ENCODE data around the gene CIDEA.

Gene CIDEA

DNA sequence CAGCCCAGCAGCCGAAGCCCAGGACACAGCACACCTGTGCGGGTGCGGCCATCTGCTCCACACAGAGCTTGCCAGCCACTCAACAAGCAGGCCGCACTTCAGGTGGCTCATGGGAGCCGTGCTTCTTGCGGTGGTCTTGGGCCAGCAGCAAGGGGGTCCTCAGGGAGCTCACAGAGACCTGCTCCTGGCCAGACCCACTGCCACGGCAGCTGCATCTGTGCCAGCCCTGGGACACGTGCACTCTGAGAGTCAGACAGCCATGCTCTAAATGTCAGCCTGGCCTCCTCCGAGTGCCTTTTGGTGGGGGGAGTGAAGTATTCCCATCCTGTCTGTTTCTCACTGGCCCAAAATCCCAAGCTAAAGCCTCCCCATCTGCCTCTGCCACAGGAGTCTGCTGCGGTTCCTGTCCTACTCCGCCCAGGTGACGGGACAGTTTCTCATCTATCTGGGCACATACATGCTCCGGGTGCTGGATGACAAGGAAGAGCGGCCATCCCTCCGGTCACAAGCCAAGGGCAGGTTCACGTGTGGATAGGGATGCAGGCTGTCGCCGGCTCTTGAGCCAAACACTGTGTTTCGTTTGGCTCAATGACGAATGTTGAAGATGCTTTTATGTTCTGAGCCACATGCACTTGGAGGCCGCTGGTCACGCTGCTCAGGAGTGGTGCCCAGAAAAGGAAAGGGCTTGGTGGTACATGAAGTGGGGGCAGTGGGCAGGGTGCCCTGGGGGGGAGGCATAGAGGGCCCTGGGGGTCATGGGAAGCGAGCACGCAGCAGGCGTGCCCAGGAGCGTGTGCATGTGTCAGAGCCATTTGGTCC is 22.8 kb downstream of the CIDEA start:
- TF ChIP-seq, protein P1, sequence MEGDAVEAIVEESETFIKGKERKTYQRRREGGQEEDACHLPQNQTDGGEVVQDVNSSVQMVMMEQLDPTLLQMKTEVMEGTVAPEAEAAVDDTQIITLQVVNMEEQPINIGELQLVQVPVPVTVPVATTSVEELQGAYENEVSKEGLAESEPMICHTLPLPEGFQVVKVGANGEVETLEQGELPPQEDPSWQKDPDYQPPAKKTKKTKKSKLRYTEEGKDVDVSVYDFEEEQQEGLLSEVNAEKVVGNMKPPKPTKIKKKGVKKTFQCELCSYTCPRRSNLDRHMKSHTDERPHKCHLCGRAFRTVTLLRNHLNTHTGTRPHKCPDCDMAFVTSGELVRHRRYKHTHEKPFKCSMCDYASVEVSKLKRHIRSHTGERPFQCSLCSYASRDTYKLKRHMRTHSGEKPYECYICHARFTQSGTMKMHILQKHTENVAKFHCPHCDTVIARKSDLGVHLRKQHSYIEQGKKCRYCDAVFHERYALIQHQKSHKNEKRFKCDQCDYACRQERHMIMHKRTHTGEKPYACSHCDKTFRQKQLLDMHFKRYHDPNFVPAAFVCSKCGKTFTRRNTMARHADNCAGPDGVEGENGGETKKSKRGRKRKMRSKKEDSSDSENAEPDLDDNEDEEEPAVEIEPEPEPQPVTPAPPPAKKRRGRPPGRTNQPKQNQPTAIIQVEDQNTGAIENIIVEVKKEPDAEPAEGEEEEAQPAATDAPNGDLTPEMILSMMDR (IDR thresholded peaks at IDR 0.05): no peak

DNA sequence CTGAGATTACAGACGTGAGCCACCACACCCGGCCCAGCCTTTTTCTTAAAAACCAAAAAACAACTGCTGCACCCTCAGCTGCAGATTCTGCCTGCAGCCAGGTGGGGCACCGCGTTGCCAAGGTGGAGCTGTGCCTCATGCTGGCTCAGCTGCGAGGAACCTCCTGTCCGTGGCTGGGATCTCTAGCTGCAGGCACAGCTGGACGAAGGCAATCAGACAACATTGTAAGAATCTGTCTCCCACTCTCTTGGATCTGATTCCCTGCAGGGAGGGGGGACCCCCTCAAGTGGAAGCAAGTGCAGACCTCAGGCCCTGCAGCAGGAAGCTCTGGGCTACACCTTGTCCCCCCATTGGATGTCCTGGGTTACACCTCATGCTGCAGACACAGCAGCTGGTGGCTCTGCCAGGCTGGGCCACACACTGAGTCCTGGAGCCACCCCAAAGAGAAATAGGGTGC is 24.1 kb downstream of the CIDEA start:
- TF ChIP-seq, protein P1 (IDR thresholded peaks at IDR 0.05): peak; percentile 37

DNA sequence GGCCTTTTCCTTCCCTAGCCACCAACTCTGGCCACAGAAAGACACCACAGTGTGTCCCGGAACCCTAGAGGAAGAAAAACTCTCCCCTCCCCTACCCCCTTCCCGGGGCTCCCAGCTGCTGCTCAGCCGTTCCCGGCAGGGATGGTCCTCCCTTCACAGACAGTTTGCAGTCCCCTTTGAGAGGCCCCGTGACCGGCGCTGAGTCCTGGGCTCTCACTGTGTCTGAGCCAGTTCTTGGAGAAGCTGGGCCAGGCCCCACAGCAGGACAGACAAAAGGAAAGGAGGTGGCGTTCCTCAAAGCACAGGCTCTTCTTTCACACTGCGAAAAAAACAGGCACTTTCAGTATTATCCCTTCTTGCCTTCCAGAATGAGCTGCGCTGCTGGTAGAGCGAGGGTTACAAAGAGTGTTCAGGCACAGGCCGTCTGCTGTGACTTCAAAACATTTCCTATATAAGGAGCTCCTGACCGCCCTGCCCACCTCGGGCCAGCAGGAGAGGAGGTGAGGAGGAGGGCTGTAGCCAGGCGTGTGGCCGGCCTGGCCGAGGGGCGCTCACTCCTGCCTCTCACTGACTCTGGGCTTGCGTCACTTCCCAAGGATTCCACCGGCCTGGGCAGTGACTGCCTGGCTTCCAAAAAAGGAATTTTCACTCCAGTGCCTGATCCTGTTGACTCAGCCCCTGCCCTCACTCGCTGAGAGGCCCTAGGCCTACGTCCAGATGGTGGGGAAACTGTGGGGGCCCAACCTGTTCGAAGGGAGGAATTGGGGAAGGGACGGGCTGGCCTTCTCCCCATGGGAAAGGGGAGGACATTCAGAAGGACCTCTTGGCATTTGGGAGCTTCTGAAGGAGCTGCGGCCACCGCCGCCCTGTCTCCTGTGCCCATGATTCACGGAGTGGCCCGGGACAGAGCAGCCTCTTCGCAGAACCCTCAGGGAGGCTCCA is 24.9 kb downstream of the CIDEA start:
- TF ChIP-seq, protein P1 (IDR thresholded peaks at IDR 0.05): no peak

DNA sequence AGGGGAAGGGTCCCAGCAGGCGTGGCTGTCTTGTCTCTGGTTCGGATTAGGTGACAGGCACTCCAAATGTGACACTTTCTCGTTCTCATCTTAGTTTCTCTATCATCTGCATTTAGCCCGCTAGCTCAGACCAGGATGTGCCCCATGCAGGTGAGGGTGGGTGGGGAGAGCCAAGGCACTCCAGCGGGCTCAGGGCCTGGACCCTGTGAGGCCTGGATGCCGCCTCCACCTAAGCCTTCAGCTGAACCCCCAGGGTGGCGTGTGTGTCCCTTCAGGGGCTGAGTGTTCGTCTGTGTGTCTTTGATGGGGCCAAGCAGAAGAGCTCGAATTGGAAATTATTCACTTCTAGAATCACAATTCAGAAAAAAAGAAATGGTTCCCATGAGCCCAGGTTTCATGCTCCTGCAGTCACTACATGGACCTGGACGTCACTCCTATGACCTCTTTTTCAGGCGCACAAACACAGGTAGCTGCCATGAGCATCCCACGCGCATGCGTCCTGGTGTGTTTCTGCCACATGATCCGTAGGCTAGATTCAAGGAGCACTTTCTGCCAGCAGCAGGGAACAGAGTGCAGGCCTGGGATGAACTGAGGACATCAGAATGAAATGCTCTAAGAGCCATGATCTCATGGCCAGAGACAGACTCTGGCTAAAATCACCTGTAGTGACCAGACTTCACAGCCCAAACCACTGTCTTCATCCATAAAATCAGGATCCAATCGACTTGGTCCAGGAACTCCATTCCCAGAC is 25.8 kb downstream of the CIDEA start:
- TF ChIP-seq, protein P1 (IDR thresholded peaks at IDR 0.05): no peak

DNA sequence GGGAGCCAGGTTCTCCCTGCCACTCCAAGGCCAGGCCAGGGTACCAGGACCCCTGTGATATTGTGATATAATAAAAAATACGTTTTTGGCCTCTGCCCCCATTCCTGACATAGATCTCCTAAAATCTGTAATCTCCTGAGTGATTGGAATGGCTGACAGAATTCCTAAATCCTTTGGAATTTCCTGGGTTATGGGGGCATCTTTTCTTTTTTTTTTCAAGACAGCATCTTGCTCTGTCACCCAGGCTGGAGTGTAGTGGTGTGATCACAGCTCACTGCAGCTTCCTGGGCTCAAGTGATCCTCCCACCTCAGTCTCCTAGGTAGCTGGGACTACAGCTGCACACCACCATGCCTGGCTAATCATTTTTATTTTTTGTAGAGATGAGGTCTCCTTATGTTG is 27.7 kb downstream of the CIDEA start:
- TF ChIP-seq, protein P1 (IDR thresholded peaks at IDR 0.05): no peak

DNA sequence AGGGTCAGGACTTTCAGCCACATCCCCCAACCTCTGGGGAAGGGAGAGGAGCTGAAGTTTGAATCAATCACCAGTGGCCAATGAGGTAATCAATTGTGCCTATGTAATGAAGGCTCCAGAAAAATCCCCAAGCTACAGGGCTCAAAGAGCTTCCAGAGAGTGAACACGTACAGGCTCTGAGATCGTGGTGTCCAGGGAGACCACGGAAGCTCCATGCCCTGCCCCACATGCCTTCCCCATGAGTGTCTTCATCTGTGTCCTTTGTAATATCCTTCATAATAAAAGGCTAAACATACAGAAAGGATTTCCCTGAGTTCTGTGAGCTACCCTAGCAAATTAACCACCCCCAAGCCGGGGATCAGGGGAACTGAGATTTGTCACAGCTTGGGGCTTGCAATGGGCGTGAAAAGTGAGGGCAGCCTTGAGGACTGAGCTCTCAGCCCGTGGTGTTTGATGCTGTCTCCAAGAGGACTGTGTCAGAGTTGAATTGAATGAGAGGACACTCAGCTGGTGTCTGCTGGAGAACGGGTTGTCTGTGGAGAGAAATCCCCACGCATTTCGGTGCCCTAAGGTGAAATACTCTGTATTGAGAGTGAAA is 28.4 kb downstream of the CIDEA start:
- TF ChIP-seq, protein P1 (IDR thresholded peaks at IDR 0.05): no peak

DNA sequence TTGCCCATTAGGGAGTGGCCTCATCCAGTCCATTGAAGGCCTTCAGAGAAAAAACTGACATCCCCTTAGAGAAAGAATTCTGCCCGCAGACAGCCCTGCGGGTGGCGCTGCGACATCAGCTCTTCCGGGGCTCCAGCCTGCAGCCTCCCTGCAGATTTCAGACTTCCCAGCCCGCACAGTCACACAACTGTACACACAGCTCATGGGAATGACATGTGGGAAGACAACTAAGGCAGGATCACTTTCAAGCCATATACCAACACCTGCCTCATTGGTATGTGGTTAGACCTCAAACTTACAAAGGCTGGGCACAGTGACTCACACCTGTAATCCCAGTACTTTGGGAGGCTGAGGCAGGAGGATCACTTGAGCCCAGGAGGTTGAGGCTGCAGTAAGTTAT is 29.1 kb downstream of the CIDEA start:
- TF ChIP-seq, protein P1 (IDR thresholded peaks at IDR 0.05): no peak
